Mesendoderm (in vitro differentiated cells): Measurements from ENCODE around the gene CDH12.

Source experiments
- DNase-seq: peaks from one replicate; pipeline ENCODE4 v3.0.0; 2013
- H2AK5ac ChIP-seq: 2 replicates; pipeline ENCODE4 v1.6.1; 2013; ENCODE audit warnings: low read length, inconsistent platforms
- H2BK120ac ChIP-seq: 2 replicates; pipeline ENCODE4 v1.6.1; 2013; ENCODE audit warnings: low read depth, mild to moderate bottlenecking, low read length, moderate library complexity, mixed read lengths
- H2BK15ac ChIP-seq: replicated peaks from 2 replicates; pipeline ENCODE4 v1.6.1; 2013; ENCODE audit warnings: low read depth, mild to moderate bottlenecking, moderate library complexity
- H2BK5ac ChIP-seq: 2 replicates; pipeline ENCODE4 v1.6.1; 2013; ENCODE audit warnings: low read length, inconsistent platforms
- H3K18ac ChIP-seq: 2 replicates; pipeline ENCODE4 v1.6.1; 2013; ENCODE audit warnings: mild to moderate bottlenecking, low read length, mixed read lengths
- H3K23ac ChIP-seq: one replicate; pipeline ENCODE4 v1.6.1; 2013; ENCODE audit warnings: low read length
- H3K27ac ChIP-seq: 2 replicates; pipeline ENCODE4 v1.5.1; 2013; ENCODE audit warnings: low read depth, mild to moderate bottlenecking, inconsistent platforms, low read length, moderate library complexity
- H3K27me3 ChIP-seq: 2 replicates; pipeline ENCODE4 v1.6.1; 2013; ENCODE audit warnings: low read length, control low read depth, mild to moderate bottlenecking, inconsistent platforms; ENCODE audit not compliant: insufficient read depth, poor library complexity
- H3K36me3 ChIP-seq: 2 replicates; pipeline ENCODE4 v1.6.1; 2013; ENCODE audit warnings: low read length, inconsistent platforms; ENCODE audit not compliant: control insufficient read depth, insufficient read depth
- H3K4ac ChIP-seq: one replicate; pipeline ENCODE4 v1.6.1; 2013; ENCODE audit warnings: low read depth, mild to moderate bottlenecking, low read length, moderate library complexity
- H3K4me1 ChIP-seq: 2 replicates; pipeline ENCODE4 v1.6.1; 2013; ENCODE audit warnings: low read depth, low read length, inconsistent platforms; ENCODE audit not compliant: control insufficient read depth
- H3K4me2 ChIP-seq: 2 replicates; pipeline ENCODE4 v1.6.1; 2013; ENCODE audit warnings: low read length
- H3K4me3 ChIP-seq: 2 replicates; pipeline ENCODE4 v1.5.1; 2013; ENCODE audit warnings: mild to moderate bottlenecking, low read length
- H3K56ac ChIP-seq: one replicate; pipeline ENCODE4 v1.6.1; 2013; ENCODE audit warnings: low read length
- H3K79me1 ChIP-seq: 2 replicates; pipeline ENCODE4 v1.6.1; 2013; ENCODE audit warnings: low read length, inconsistent platforms
- H3K79me2 ChIP-seq: 2 replicates; pipeline ENCODE4 v1.6.1; 2013; ENCODE audit warnings: mild to moderate bottlenecking, low read length; ENCODE audit not compliant: control insufficient read depth, insufficient read depth
- H3K9ac ChIP-seq: 2 replicates; pipeline ENCODE4 v1.6.1; 2013; ENCODE audit warnings: low read length, inconsistent platforms
- H4K5ac ChIP-seq: one replicate; pipeline ENCODE4 v1.6.1; 2013; ENCODE audit warnings: low read length
- H4K8ac ChIP-seq: one replicate; pipeline ENCODE4 v1.6.1; 2013; ENCODE audit warnings: low read depth, mild to moderate bottlenecking, control low read depth, low read length, moderate library complexity
- WGBS: extraction: QIAGEN DNeasy Blood & Tissue Kit; methylation state at CpG from one replicate; pipeline ENCODE4 v1.1.7; 2013; ENCODE audit warnings: low lambda C conversion rate, missing lambda C conversion rate; ENCODE audit not compliant: insufficient coverage; ENCODE audit errors: extremely low coverage; 5-methylcytosine and 5-hydroxymethylcytosine counted together

The CDH12 gene

DNA sequence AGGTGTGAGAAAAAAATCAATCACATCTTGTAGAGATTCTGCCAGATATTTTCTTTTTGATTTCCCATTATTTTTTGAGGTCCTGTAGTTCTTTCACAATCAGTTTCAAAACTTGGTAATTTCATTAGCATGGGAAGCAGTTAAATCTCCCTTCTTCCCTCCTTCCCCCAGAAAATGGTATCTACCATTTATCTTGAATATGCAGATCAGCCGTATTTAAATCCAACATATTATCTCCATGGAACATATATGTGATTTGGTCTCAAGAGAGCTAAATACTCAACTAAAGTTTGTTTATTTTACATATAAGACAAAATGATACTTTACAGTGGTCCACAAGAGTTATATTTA, 1034.8 kb downstream of the CDH12 start:
- Histone ChIP-seq H3K4me3 (no peak overlapping the region), H4K5ac (no peak overlapping the region), H3K79me1 (no peaks in the 10 kb centered on the region), H3K4me1 (no peaks in the 10 kb centered on the region), H3K56ac (no peak overlapping the region), H2BK15ac (no peak overlapping the region), H3K4me2 (no peak overlapping the region), H2BK5ac (no peak overlapping the region), H3K79me2 (no peaks in the 10 kb centered on the region), H3K9ac (no peak overlapping the region), H3K36me3 (no peaks in the 10 kb centered on the region), H3K27me3 (no peaks in the 10 kb centered on the region), H3K27ac (no peak overlapping the region), H2AK5ac (no peak overlapping the region), H3K4ac (no peak overlapping the region), H2BK120ac (no peak overlapping the region), H3K18ac (no peak overlapping the region), H3K23ac (no peak overlapping the region), H4K8ac (no peak overlapping the region)
- no peak for DNase-seq
- no CpG with 5 or more reads among the region's 1 CpG for WGBS

DNA sequence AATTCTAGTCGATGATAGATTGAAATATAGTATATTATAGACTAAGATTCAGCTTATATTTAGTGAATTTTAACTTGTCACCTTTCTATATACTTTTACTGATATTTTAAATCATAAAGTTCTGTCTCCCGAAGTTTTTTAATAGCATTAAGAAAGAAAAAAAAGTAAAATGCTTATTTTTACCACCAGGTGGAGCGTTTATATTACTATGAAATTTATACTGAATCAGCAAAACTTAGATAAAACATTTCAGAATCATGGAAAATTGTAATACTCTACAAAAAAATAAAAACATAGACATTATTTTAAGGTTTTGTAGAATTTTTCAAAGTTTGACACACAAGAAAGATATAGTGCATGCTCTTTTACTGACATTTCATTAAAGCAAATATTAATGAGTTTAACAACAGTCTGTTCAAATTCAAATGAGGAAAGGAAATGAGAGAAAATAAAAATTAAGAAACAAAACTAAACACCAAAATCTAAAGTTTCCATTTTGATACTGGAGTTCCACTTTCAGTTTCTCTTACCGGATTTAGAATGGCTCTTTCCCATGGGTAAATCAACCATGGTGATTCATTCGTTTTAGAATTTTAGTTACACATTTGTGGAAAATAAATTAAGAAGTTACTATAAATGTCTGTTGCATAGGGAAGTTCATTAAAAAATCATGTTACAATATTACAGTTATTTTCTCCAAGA, 1035.3 kb downstream of the CDH12 start:
- H3K79me2 ChIP-seq = no peaks in the 10 kb centered on the region
- H2AK5ac ChIP-seq = no peak overlapping the region
- H3K27ac ChIP-seq = no peak overlapping the region
- no peaks in the 10 kb centered on the region for H3K79me1 ChIP-seq
- H3K4ac ChIP-seq = no peak overlapping the region
- no peak overlapping the region for H3K4me3 ChIP-seq
- no peak overlapping the region for H3K23ac ChIP-seq
- H3K56ac ChIP-seq = no peak overlapping the region
- H3K4me1 ChIP-seq = no peaks in the 10 kb centered on the region
- no peaks in the 10 kb centered on the region for H3K36me3 ChIP-seq
- no peak overlapping the region for H3K18ac ChIP-seq
- H3K27me3 ChIP-seq = no peaks in the 10 kb centered on the region
- WGBS = no CpG with 5 or more reads among the region's 5 CpGs
- H3K4me2 ChIP-seq = no peak overlapping the region
- no peak overlapping the region for H2BK15ac ChIP-seq
- DNase-seq = no peak
- no peak overlapping the region for H4K8ac ChIP-seq
- no peak overlapping the region for H2BK120ac ChIP-seq
- H2BK5ac ChIP-seq = no peak overlapping the region
- H3K9ac ChIP-seq = no peak overlapping the region
- H4K5ac ChIP-seq = no peak overlapping the region

DNA sequence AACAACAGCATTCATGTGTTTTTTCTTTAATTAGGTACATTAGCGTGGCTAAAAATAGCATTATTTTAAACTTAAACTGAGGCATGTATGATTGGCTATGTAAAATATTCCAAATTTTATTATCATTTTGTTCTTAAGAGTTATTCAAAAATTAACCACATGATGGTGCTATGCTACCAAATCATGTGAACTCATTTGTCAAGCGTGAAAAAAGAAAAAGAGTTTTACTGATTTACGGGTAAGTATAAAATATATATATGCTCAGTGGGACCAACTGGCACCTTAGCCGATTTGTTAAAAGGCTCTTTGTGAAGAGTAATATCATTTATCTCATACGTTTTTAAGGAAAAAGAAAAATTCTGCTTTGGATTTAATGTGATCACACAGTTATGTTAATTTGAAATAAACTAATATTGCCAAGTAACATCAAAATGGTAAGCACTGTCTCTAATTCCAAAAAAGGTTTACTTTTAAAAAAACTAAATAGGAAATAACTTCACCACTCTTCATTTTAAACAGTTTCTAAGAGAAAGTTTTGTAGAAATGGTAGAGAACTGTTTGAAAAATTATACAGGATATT, 1042.3 kb downstream of the CDH12 start:
- H3K9ac ChIP-seq = no peak overlapping the region
- H3K4me3 ChIP-seq = no peak overlapping the region
- no peak overlapping the region for H2BK5ac ChIP-seq
- WGBS = no CpG with 5 or more reads among the region's 5 CpGs
- H3K4me2 ChIP-seq = no peak overlapping the region
- H3K4me1 ChIP-seq = no peaks in the 10 kb centered on the region
- no peaks in the 10 kb centered on the region for H3K79me2 ChIP-seq
- H3K36me3 ChIP-seq = no peaks in the 10 kb centered on the region
- H2AK5ac ChIP-seq = no peak overlapping the region
- DNase-seq = peak; percentile 19
- no peak overlapping the region for H4K5ac ChIP-seq
- H4K8ac ChIP-seq = no peak overlapping the region
- no peak overlapping the region for H3K27ac ChIP-seq
- no peaks in the 10 kb centered on the region for H3K27me3 ChIP-seq
- no peaks in the 10 kb centered on the region for H3K79me1 ChIP-seq
- no peak overlapping the region for H3K56ac ChIP-seq
- no peak overlapping the region for H2BK15ac ChIP-seq
- H3K4ac ChIP-seq = no peak overlapping the region
- no peak overlapping the region for H3K23ac ChIP-seq
- no peak overlapping the region for H3K18ac ChIP-seq
- H2BK120ac ChIP-seq = no peak overlapping the region

DNA sequence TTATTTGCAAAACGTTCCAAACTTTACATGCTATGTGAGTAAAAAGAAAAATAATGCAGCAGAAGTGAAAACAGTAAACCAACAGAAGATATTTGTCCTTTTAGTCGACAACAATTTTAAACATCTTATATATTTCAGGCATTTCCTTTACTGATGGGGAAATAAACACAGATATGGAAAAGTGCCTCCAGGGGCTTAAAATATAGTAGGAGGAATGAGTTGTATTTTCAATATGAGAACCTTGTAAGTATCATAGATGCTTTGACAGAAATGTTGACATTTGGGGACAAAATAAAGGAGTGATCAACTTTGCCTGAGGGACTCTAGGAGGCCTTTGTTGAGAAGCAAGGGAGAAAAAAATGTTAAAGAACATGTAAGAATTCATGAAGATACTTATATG, 1043.5 kb downstream of the CDH12 start:
- no peak for DNase-seq
- H3K23ac ChIP-seq = no peak overlapping the region

DNA sequence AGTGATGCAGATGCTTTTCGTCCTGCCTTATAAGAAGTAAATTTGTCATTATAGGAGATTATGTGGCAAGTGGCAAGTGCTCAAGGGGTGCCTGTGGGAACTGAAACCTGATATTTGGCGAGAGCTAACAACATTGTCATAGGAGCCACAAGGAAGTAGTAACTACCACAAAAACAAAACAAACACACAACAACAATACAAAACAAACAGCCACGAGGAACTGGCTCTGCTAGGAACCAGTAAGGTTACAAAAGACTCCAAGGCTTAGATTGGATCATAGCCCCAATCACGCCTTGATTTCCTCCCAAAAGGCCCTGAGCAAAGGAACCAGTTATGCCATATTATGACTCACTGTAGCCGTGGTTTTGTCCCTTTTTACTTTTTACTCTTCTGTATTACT, 1045.2 kb downstream of the CDH12 start:
- Histone ChIP-seq H3K36me3 (no peaks in the 10 kb centered on the region), H3K79me1 (no peaks in the 10 kb centered on the region), H2BK120ac (no peak overlapping the region), H3K4me3 (no peak overlapping the region), H2AK5ac (no peak overlapping the region), H4K8ac (no peak overlapping the region), H3K4ac (no peak overlapping the region), H4K5ac (no peak overlapping the region), H3K27me3 (no peaks in the 10 kb centered on the region), H3K4me2 (no peak overlapping the region), H3K56ac (no peak overlapping the region), H3K4me1 (no peaks in the 10 kb centered on the region), H3K79me2 (no peaks in the 10 kb centered on the region), H3K18ac (no peak overlapping the region), H3K9ac (no peak overlapping the region), H2BK5ac (no peak overlapping the region), H3K23ac (no peak overlapping the region), H3K27ac (no peak overlapping the region), H2BK15ac (no peak overlapping the region)
- no peak for DNase-seq
- no CpG with 5 or more reads among the region's 5 CpGs for WGBS

More for the DNA sequence above, 1043.5 kb downstream of the CDH12 start:
- Histone ChIP-seq H4K5ac (no peak overlapping the region), H3K18ac (no peak overlapping the region), H3K4ac (no peak overlapping the region), H2BK5ac (no peak overlapping the region), H3K4me2 (no peak overlapping the region), H3K9ac (no peak overlapping the region), H3K4me3 (no peak overlapping the region), H2AK5ac (no peak overlapping the region), H4K8ac (no peak overlapping the region), H3K56ac (no peak overlapping the region), H3K79me1 (no peaks in the 10 kb centered on the region), H2BK120ac (no peak overlapping the region), H3K27me3 (no peaks in the 10 kb centered on the region), H3K79me2 (no peaks in the 10 kb centered on the region), H2BK15ac (no peak overlapping the region), H3K27ac (no peak overlapping the region), H3K4me1 (no peaks in the 10 kb centered on the region), H3K36me3 (no peaks in the 10 kb centered on the region)
- no CpG with 5 or more reads among the region's 2 CpGs for WGBS

DNA sequence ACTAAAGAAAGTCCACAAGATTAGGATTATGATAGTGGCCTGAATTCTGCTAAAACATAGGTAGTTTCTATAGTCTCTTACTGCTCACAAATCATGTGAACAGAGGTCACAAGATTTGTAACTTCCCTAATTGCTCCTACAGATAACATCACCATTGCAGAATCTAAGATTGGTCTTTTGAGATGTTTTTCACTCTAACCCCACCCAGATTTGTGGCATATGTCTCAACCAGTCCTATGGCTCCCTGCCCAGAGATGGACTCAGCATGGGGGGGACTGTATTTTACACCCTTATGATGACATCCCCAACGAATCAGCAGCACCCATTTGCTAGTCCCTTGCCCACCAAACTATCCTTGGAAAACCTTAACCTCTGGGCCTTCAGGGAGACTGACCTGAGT, 1046.2 kb downstream of the CDH12 start:
- Histone ChIP-seq H2BK5ac (no peak overlapping the region), H3K79me1 (no peaks in the 10 kb centered on the region), H3K4me3 (no peak overlapping the region), H3K27ac (no peak overlapping the region), H3K27me3 (no peaks in the 10 kb centered on the region), H3K4ac (no peak overlapping the region), H2BK15ac (no peak overlapping the region), H3K36me3 (no peaks in the 10 kb centered on the region), H3K79me2 (no peaks in the 10 kb centered on the region), H3K18ac (no peak overlapping the region), H4K5ac (no peak overlapping the region), H3K9ac (no peak overlapping the region), H4K8ac (no peak overlapping the region), H3K23ac (no peak overlapping the region), H3K4me1 (no peaks in the 10 kb centered on the region), H3K4me2 (no peak overlapping the region), H2AK5ac (no peak overlapping the region), H3K56ac (no peak overlapping the region), H2BK120ac (no peak overlapping the region)
- no peak for DNase-seq
- no CpG with 5 or more reads among the region's 1 CpG for WGBS
